Gastrocnemius medialis (tissue), 4 donors: Measurements from ENCODE around the gene ORAI2. TPM values are rescaled to one million over a fixed set of nuclear protein-coding genes. Genes with fewer than 3 reads are reported as not detected.

Source experiments
- ATAC-seq, 2 donors: fragments of 150-250 bp; one replicate each; pipeline ENCODE4 v1.9.1; 2016
- DNase-seq, 2 donors: peaks; one replicate each; pipeline ENCODE4 v3.0.0-alpha.2; 2019
- H3K27ac ChIP-seq, 4 donors: fragments of 200-600 bp; sonication (generic); 1 replicate in 1 of 4; 2 replicates in 3 of 4; pipeline ENCODE4 v1.5.1; 2016 to 2018; ENCODE audit warnings: mild to moderate bottlenecking in 2 of 4, moderate library complexity in 1 of 4
- H3K27me3 ChIP-seq, 3 donors: fragments of 200-600 bp; sonication (generic) in 2 of 3; 1 replicate in 1 of 3; 2 replicates in 2 of 3; pipeline versions ENCODE4 v1.5.1 to v1.6.0; 2016 to 2019; ENCODE audit warnings: mild to moderate bottlenecking in 1 of 3, moderate library complexity in 1 of 3
- H3K36me3 ChIP-seq, 2 donors: fragments of 200-600 bp; sonication (generic) in 1 of 2; one replicate each; pipeline ENCODE4 v1.5.1; 2017 to 2018
- H3K4me1 ChIP-seq, 2 donors: fragments of 200-600 bp; sonication (generic) in 1 of 2; one replicate each; pipeline ENCODE4 v1.5.1; 2016 to 2017; ENCODE audit warnings: mild to moderate bottlenecking in 2 of 2
- H3K4me3 ChIP-seq, 4 donors: fragments of 200-600 bp; sonication (generic) in 3 of 4; 1 replicate in 1 of 4; 2 replicates in 3 of 4; pipeline ENCODE4 v1.5.1; 2016 to 2019; ENCODE audit warnings: mild to moderate bottlenecking in 2 of 4
- H3K9me3 ChIP-seq, 3 donors: fragments of 200-600 bp; sonication (generic) in 2 of 3; 1 replicate in 1 of 3; 2 replicates in 2 of 3; pipeline ENCODE4 v1.5.1; 2016 to 2019
- CTCF ChIP-seq, 5 experiments: fragments of 450-650 bp in 3 of 5; fragments of 200-600 bp in 2 of 5; sonication (generic) in 2 of 5; IDR thresholded peaks in 4 of 5; conservative IDR thresholded peaks in 1 of 5; 1 replicate in 4 of 5; 2 replicates in 1 of 5; pipeline ENCODE4 v1.5.1; 2016 to 2019; ENCODE audit warnings: antibody characterized with exemption in 5 of 5, mild to moderate bottlenecking in 3 of 5, moderate library complexity in 3 of 5
- POLR2A ChIP-seq, 2 donors: fragments of 450-650 bp; IDR thresholded peaks; one replicate each; pipeline ENCODE4 v1.6.1; 2017; ENCODE audit warnings: antibody characterized with exemption in 2 of 2, mild to moderate bottlenecking in 2 of 2, moderate library complexity in 2 of 2
- in situ Hi-C, 4 donors: fragments of 200-750 bp; cut with MboI; loops; one replicate each; pipeline versions ENCODE4 v1.15.0 to v1.8.0; 2017; ENCODE audit warnings: low sequenced_read_pairs in 4 of 4
- intact Hi-C: fragments of 100-400 bp; cut with DNase I; formaldehyde crosslinking; loops from one replicate; pipeline ENCODE4 v1.15.1; 2023; ENCODE audit warnings: low total_unique reads
- total RNA-seq, 4 donors: library from RNA; depleted of rRNA; stranded (reverse); fragments of >200 nt; gene quantifications; one replicate each; pipeline versions ENCODE4 v1.1.0 to v1.2.3, GENCODE V29; 2016

Gene ORAI2
- total RNA-seq, 4 donors from 2014 or later: 1.8 to 4.1 (median 2.3) TPM

GRCh38 chr7:102415685-102416225 lies 17.6 kb upstream of the ORAI2 start:
- DNase-seq: no peak
- in situ Hi-C loops: no loop called here
- intact Hi-C loops: no loop called here
- Histone ChIP-seq H3K36me3 (peaks cover 0 to 29% of the 10 kb centered on the region in 2 donors), H3K4me1 (peaks cover 10 to 11% of the 10 kb centered on the region in 2 donors), H3K27ac (no peak overlapping the region), H3K27me3 (no peaks in the 10 kb centered on the region), H3K4me3 (no peak overlapping the region), H3K9me3 (no peaks in the 10 kb centered on the region)
- TF ChIP-seq POLR2A (IDR thresholded peaks at IDR 0.05) (no peak), CTCF (IDR thresholded peaks at IDR 0.05 in 4 of 5, conservative IDR thresholded peaks at IDR 0.05 in 1 of 5) (no peak)
- ATAC-seq: no peak

GRCh38 chr7:102416406-102416805 lies 17.0 kb upstream of the ORAI2 start:
- ATAC-seq (no peak), DNase-seq (no peak)
- Histone ChIP-seq H3K27ac (no peak overlapping the region), H3K27me3 (no peaks in the 10 kb centered on the region), H3K9me3 (no peaks in the 10 kb centered on the region), H3K4me1 (peaks cover 10 to 11% of the 10 kb centered on the region in 2 donors), H3K36me3 (peaks cover 0 to 29% of the 10 kb centered on the region in 2 donors), H3K4me3 (no peak overlapping the region)
- intact Hi-C loops: no loop called here
- in situ Hi-C loops: no loop called here
- TF ChIP-seq CTCF (IDR thresholded peaks at IDR 0.05 in 4 of 5, conservative IDR thresholded peaks at IDR 0.05 in 1 of 5) (no peak), POLR2A (IDR thresholded peaks at IDR 0.05) (no peak)

DNA sequence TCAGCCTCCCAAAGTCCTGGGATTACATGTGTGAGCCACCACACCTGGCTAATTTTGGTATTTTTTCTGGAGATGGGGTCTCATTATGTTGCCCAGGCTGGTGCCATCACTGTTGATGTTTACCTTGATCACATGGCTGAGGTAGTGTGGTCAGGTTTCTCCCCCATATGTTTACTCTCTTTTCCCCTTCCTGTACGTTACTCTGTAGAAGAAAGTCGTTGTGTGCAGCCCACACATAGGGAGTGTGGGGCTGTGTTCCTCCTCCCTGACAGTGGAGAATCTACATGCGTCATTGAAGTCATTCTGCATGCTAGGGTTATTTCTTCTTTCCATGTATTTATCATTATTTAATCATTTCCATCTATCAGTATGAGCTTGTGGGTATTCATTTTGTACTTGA lies 16.3 kb upstream of the ORAI2 start:
- Histone ChIP-seq H3K4me1 (peaks cover 10 to 11% of the 10 kb centered on the region in 2 donors), H3K27ac (no peak overlapping the region), H3K9me3 (no peaks in the 10 kb centered on the region), H3K36me3 (peaks cover 0 to 32% of the 10 kb centered on the region in 2 donors), H3K27me3 (no peaks in the 10 kb centered on the region), H3K4me3 (no peak overlapping the region)
- TF ChIP-seq CTCF (IDR thresholded peaks at IDR 0.05 in 4 of 5, conservative IDR thresholded peaks at IDR 0.05 in 1 of 5): no peak
- TF ChIP-seq POLR2A (IDR thresholded peaks at IDR 0.05): no peak
- in situ Hi-C loops: no loop called here
- ATAC-seq (no peak), DNase-seq (no peak)
- intact Hi-C loops: no loop called here

- Histone ChIP-seq H3K4me3 (no peak overlapping the region), H3K27ac (no peak overlapping the region), H3K9me3 (no peaks in the 10 kb centered on the region), H3K36me3 (peaks cover 0 to 36% of the 10 kb centered on the region in 2 donors), H3K27me3 (no peaks in the 10 kb centered on the region), H3K4me1 (no peaks in the 10 kb centered on the region)
- ATAC-seq (no peak), DNase-seq (no peak)
- TF ChIP-seq CTCF (IDR thresholded peaks at IDR 0.05 in 4 of 5, conservative IDR thresholded peaks at IDR 0.05 in 1 of 5) (no peak), POLR2A (IDR thresholded peaks at IDR 0.05) (no peak)
- in situ Hi-C loops: no loop called here
- intact Hi-C loops: no loop called here
Measured at GRCh38 chr7:102418592-102418991, 14.8 kb upstream of the ORAI2 start.

GRCh38 chr7:102421706-102422240 lies 11.6 kb upstream of the ORAI2 start:
- in situ Hi-C loops (no loop called here), intact Hi-C loops (no loop called here)
- no peaks in the 10 kb centered on the region for H3K27me3 ChIP-seq
- H3K4me1 ChIP-seq: no peaks in the 10 kb centered on the region
- H3K36me3 ChIP-seq: peaks cover 0 to 33% of the 10 kb centered on the region in 2 donors
- H3K27ac ChIP-seq: no peak overlapping the region
- TF ChIP-seq CTCF (IDR thresholded peaks at IDR 0.05 in 4 of 5, conservative IDR thresholded peaks at IDR 0.05 in 1 of 5) (no peak), POLR2A (IDR thresholded peaks at IDR 0.05) (no peak)
- H3K9me3 ChIP-seq: no peaks in the 10 kb centered on the region
- ATAC-seq (no peak), DNase-seq (no peak)
- H3K4me3 ChIP-seq: no peak overlapping the region
